ENCODE results near the gene HM13.
A peak's percentile ranks its signal among the peaks of the same experiment; 100 is the strongest.

GRCh38 chr20:31569163-31570020 is 55.1 kb downstream of the HM13 start:
- TF ChIP-seq CTCF (conservative IDR thresholded peaks at IDR 0.05) (peak; percentile 93), ZFX (IDR thresholded peaks at IDR 0.05) (no peak)
